Neuronal stem cell (in vitro differentiated cells): ENCODE measurements around the gene RIT2.
"Not testable (repeated sequence)": the region's sequence is repeated elsewhere in the genome, so short reads cannot be mapped to it uniquely, and the experiment has no call there.

ENCODE experiments used
- DNase-seq: peaks from one replicate; pipeline ENCODE4 v3.0.0-alpha.2; 2013; ENCODE audit warnings: low spot score
- H2AFZ ChIP-seq: one replicate; pipeline ENCODE4 v1.6.1; 2013; ENCODE audit warnings: mild to moderate bottlenecking, low read length, inconsistent platforms
- H2AK5ac ChIP-seq: 2 replicates; pipeline ENCODE4 v1.6.1; 2013; ENCODE audit warnings: low read depth, mild to moderate bottlenecking, inconsistent platforms, low read length, moderate library complexity, mixed read lengths
- H2BK120ac ChIP-seq: 2 replicates; pipeline ENCODE4 v1.6.1; 2013; ENCODE audit warnings: low read depth, mild to moderate bottlenecking, inconsistent platforms, low read length, moderate library complexity, mixed read lengths
- H2BK12ac ChIP-seq: one replicate; pipeline ENCODE4 v1.6.1; 2013; ENCODE audit warnings: low read length, inconsistent platforms
- H2BK15ac ChIP-seq: 2 replicates; pipeline ENCODE4 v1.6.1; 2013; ENCODE audit warnings: mild to moderate bottlenecking, low read length, inconsistent platforms, mixed read lengths
- H2BK5ac ChIP-seq: one replicate; pipeline ENCODE4 v1.6.1; 2013; ENCODE audit warnings: inconsistent platforms, mild to moderate bottlenecking, low read length, moderate library complexity
- H3K14ac ChIP-seq: one replicate; pipeline ENCODE4 v1.6.1; 2013; ENCODE audit warnings: low read length, inconsistent platforms
- H3K18ac ChIP-seq: 2 replicates; pipeline ENCODE4 v1.6.1; 2013; ENCODE audit warnings: low read length, inconsistent platforms
- H3K23ac ChIP-seq: 2 replicates; pipeline ENCODE4 v1.6.1; 2013; ENCODE audit warnings: low read depth, mild to moderate bottlenecking, mixed read lengths, low read length, inconsistent platforms; ENCODE audit not compliant: poor library complexity
- H3K27ac ChIP-seq: replicated peaks from 3 replicates; pipeline ENCODE4 v1.5.1; 2013; ENCODE audit warnings: low read length, inconsistent platforms
- H3K27me3 ChIP-seq, 3 experiments: 2 replicates each; pipeline ENCODE4 v1.6.1; 2013; ENCODE audit warnings: low read length in 3 of 3, mild to moderate bottlenecking in 2 of 3, inconsistent platforms in 1 of 3, low read depth in 1 of 3, mixed read lengths in 1 of 3, moderate library complexity in 1 of 3; ENCODE audit not compliant: control insufficient read depth in 3 of 3, insufficient read depth in 3 of 3
- H3K36me3 ChIP-seq, 2 donors: replicated peaks in 1 of 2; 2 replicates each; pipeline ENCODE4 v1.6.1; 2013; ENCODE audit warnings: low read length in 2 of 2; ENCODE audit not compliant: control insufficient read depth in 2 of 2, insufficient read depth in 2 of 2
- H3K4ac ChIP-seq: 2 replicates; pipeline ENCODE4 v1.6.1; 2013; ENCODE audit warnings: inconsistent platforms, mild to moderate bottlenecking, low read length, moderate library complexity
- H3K4me1 ChIP-seq, 2 donors: 1 replicate in 1 of 2; 2 replicates in 1 of 2; pipeline ENCODE4 v1.6.1; 2013; ENCODE audit warnings: low read length in 2 of 2, low read depth in 1 of 2; ENCODE audit not compliant: control insufficient read depth in 2 of 2, insufficient read depth in 1 of 2
- H3K4me2 ChIP-seq: one replicate; pipeline ENCODE4 v1.6.1; 2013; ENCODE audit warnings: mild to moderate bottlenecking, low read length, inconsistent platforms; ENCODE audit not compliant: insufficient read depth, poor library complexity, severe bottlenecking
- H3K4me3 ChIP-seq, 2 donors: 2 replicates each; pipeline ENCODE4 v1.5.1; 2013; ENCODE audit warnings: low read length in 2 of 2, mild to moderate bottlenecking in 2 of 2, inconsistent platforms in 1 of 2, moderate library complexity in 1 of 2
- H3K79me1 ChIP-seq: one replicate; pipeline ENCODE4 v1.6.1; 2013; ENCODE audit warnings: low read depth, mild to moderate bottlenecking, inconsistent platforms, low read length, moderate library complexity
- H3K9ac ChIP-seq: one replicate; pipeline ENCODE4 v1.6.1; 2013; ENCODE audit warnings: mild to moderate bottlenecking, low read depth, low read length, inconsistent platforms; ENCODE audit not compliant: poor library complexity
- H3K9me3 ChIP-seq, 2 donors: replicated peaks in 1 of 2; 2 replicates each; pipeline versions ENCODE3 to v1.6.1; 2013; ENCODE audit warnings: low read length in 2 of 2, mild to moderate bottlenecking in 2 of 2, inconsistent platforms in 1 of 2, low read depth in 1 of 2, mixed read lengths in 1 of 2, moderate library complexity in 1 of 2; ENCODE audit not compliant: control insufficient read depth in 2 of 2, insufficient read depth in 1 of 2
- H4K8ac ChIP-seq: one replicate; pipeline ENCODE4 v1.6.1; 2013; ENCODE audit warnings: low read depth, mild to moderate bottlenecking, inconsistent platforms, low read length, moderate library complexity
- H4K91ac ChIP-seq: one replicate; pipeline ENCODE4 v1.6.1; 2013; ENCODE audit warnings: low read length, low read depth, mild to moderate bottlenecking, inconsistent platforms; ENCODE audit not compliant: poor library complexity
- WGBS, 2 donors: extraction: QIAGEN DNeasy Blood & Tissue Kit; methylation state at CpG; one replicate each; pipeline ENCODE4 v1.1.7; 2013; ENCODE audit warnings: missing lambda C conversion rate in 2 of 2, mixed read lengths in 1 of 2; ENCODE audit not compliant: insufficient read length in 2 of 2, insufficient replicate concordance in 1 of 2; ENCODE audit errors: extremely low coverage in 2 of 2; 5-methylcytosine and 5-hydroxymethylcytosine counted together

The RIT2 gene

GRCh38 chr18:42741805-42742347 lies 373.6 kb downstream of the RIT2 start:
- not testable (repeated sequence) for H3K4me2 ChIP-seq, H3K9ac ChIP-seq, H3K14ac ChIP-seq, H4K8ac ChIP-seq, H2AFZ ChIP-seq, H3K23ac ChIP-seq, H3K79me1 ChIP-seq, H3K18ac ChIP-seq, H3K4ac ChIP-seq, H3K4me3 ChIP-seq, H2BK12ac ChIP-seq, H2BK15ac ChIP-seq, H2BK5ac ChIP-seq, H2BK120ac ChIP-seq, H3K27ac ChIP-seq, H3K4me1 ChIP-seq, H4K91ac ChIP-seq, H2AK5ac ChIP-seq, H3K27me3 ChIP-seq, DNase-seq, H3K36me3 ChIP-seq, H3K9me3 ChIP-seq
- 100% methylated on average over 1 of the region's 12 CpGs; no CpG with 5 or more reads in 1 of the 2 donors for WGBS, 2 donors

GRCh38 chr18:42741299-42741698 lies 374.2 kb downstream of the RIT2 start:
- not testable (repeated sequence) for H3K23ac ChIP-seq, H3K27me3 ChIP-seq, H3K4me3 ChIP-seq, H2BK5ac ChIP-seq, H2BK12ac ChIP-seq, H4K8ac ChIP-seq, H3K4me1 ChIP-seq, H3K36me3 ChIP-seq, H2BK120ac ChIP-seq, H3K4me2 ChIP-seq, H3K4ac ChIP-seq, H2AK5ac ChIP-seq, H4K91ac ChIP-seq, H2AFZ ChIP-seq, H2BK15ac ChIP-seq, H3K79me1 ChIP-seq, H3K18ac ChIP-seq, H3K9me3 ChIP-seq, H3K9ac ChIP-seq, DNase-seq, H3K27ac ChIP-seq, H3K14ac ChIP-seq
- WGBS, 2 donors = no CpG with 5 or more reads among the region's 2 CpGs

DNA sequence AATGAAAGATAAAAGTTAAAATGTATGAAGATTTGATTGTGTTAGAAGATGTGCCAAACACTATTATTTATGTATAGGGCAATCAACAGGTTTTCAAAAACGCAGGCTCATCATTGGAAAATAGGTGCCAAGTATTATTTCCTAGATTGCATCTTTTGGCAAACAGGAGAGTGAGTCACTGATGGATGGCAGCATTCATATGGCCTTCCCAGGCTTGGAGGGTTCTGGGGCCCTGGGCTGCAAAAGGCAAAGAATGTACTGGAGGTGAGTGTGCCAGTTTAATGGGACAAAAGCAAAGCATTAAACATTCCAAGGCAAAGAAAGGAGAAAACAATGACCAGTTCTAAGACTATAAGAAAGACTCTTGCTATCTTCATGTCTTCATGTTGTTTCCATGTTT lies 379.4 kb downstream of the RIT2 start:
- H2AFZ ChIP-seq = no peak overlapping the region
- H4K8ac ChIP-seq = no peak overlapping the region
- H3K79me1 ChIP-seq = no peaks in the 10 kb centered on the region
- no peak overlapping the region for H4K91ac ChIP-seq
- H3K9me3 ChIP-seq = no peaks in the 10 kb centered on the region
- H3K23ac ChIP-seq = no peak overlapping the region
- H2BK120ac ChIP-seq = no peak overlapping the region
- H3K4me2 ChIP-seq = no peak overlapping the region
- H2BK15ac ChIP-seq = no peak overlapping the region
- WGBS, 2 donors = no CpG with 5 or more reads among the region's 1 CpG
- H3K27me3 ChIP-seq = no peaks in the 10 kb centered on the region
- peaks cover 0 to 1% of the 10 kb centered on the region in 2 donors for H3K4me1 ChIP-seq
- H3K4ac ChIP-seq = no peak overlapping the region
- no peaks in the 10 kb centered on the region for H3K36me3 ChIP-seq
- H3K4me3 ChIP-seq = no peak overlapping the region
- H3K14ac ChIP-seq = no peak overlapping the region
- H3K27ac ChIP-seq = no peak overlapping the region
- no peak overlapping the region for H2BK5ac ChIP-seq
- H3K9ac ChIP-seq = no peak overlapping the region
- DNase-seq = no peak
- H3K18ac ChIP-seq = no peak overlapping the region
- no peak overlapping the region for H2AK5ac ChIP-seq
- no peak overlapping the region for H2BK12ac ChIP-seq

GRCh38 chr18:42734520-42734919 lies 381.0 kb downstream of the RIT2 start:
- Histone ChIP-seq H3K36me3 (no peaks in the 10 kb centered on the region), H4K91ac (no peak overlapping the region), H3K4me2 (no peak overlapping the region)

More at GRCh38 chr18:42734520-42734919, 381.0 kb downstream of the RIT2 start:
- Histone ChIP-seq H2AFZ (no peak overlapping the region), H2BK12ac (no peak overlapping the region), H3K79me1 (no peaks in the 10 kb centered on the region), H3K18ac (no peak overlapping the region), H3K4me3 (no peak overlapping the region), H3K27ac (no peak overlapping the region), H3K9me3 (no peaks in the 10 kb centered on the region), H3K4me1 (peaks cover 0 to 1% of the 10 kb centered on the region in 2 donors), H2BK5ac (no peak overlapping the region), H2BK120ac (no peak overlapping the region), H4K8ac (no peak overlapping the region), H3K9ac (no peak overlapping the region), H2AK5ac (no peak overlapping the region), H3K4ac (no peak overlapping the region), H3K27me3 (no peaks in the 10 kb centered on the region), H2BK15ac (no peak overlapping the region), H3K14ac (no peak overlapping the region), H3K23ac (no peak overlapping the region)
- DNase-seq = no peak
- WGBS, 2 donors = no CpG with 5 or more reads among the region's 3 CpGs
